ENCODE measurements around the gene ARVCF.

GRCh38 chr22:20062766-20063083 lies 46.1 kb upstream of the ARVCF start:
- no peak for TF ChIP-seq POLR2AphosphoS5 (IDR thresholded peaks at IDR 0.05; ENCODE audit: low read depth, low read length)
- TF ChIP-seq REST (IDR thresholded peaks at IDR 0.05; ENCODE audit: insufficient read depth in 1 of 2, low read depth in 2 of 2, low read length in 2 of 2): no peak

Data from PFSK-1 (cell line).